Breast epithelium (tissue), 4 donors: ENCODE results near the gene ZNF865. TPM values are rescaled to one million over a fixed set of nuclear protein-coding genes. Genes with fewer than 3 reads are reported as not detected.

Experiments
- DNase-seq, 2 donors: peaks; one replicate each; pipeline ENCODE4 v3.0.0-alpha.2; 2019; ENCODE audit warnings: low spot score in 2 of 2
- H3K27ac ChIP-seq, 2 donors: fragments of 200-600 bp; sonication (generic) in 1 of 2; one replicate each; pipeline ENCODE4 v1.5.1; 2016 to 2019; ENCODE audit warnings: mild to moderate bottlenecking in 1 of 2
- H3K27me3 ChIP-seq, 2 donors: fragments of 200-600 bp; sonication (generic) in 1 of 2; one replicate each; pipeline versions ENCODE4 v1.5.1 to v1.6.0; 2017 to 2019; ENCODE audit warnings: control low read depth in 1 of 2, mild to moderate bottlenecking in 1 of 2
- H3K36me3 ChIP-seq: fragments of 200-600 bp; one replicate; pipeline ENCODE4 v1.5.1; 2019
- H3K4me1 ChIP-seq, 2 donors: fragments of 200-600 bp; sonication (generic); one replicate each; pipeline ENCODE4 v1.5.1; 2016 to 2019; ENCODE audit warnings: control low read depth in 1 of 2
- H3K4me3 ChIP-seq, 3 donors: fragments of 200-600 bp; sonication (generic); 1 replicate in 2 of 3; 2 replicates in 1 of 3; pipeline ENCODE4 v1.5.1; 2016 to 2019; ENCODE audit warnings: mild to moderate bottlenecking in 3 of 3, moderate library complexity in 2 of 3
- H3K9me3 ChIP-seq, 2 donors: fragments of 200-600 bp; sonication (generic) in 1 of 2; one replicate each; pipeline ENCODE4 v1.5.1; 2016 to 2019; ENCODE audit warnings: control low read depth in 1 of 2
- POLR2A ChIP-seq: fragments of 450-650 bp; IDR thresholded peaks from one replicate; pipeline ENCODE4 v1.6.1; 2016; ENCODE audit warnings: antibody characterized with exemption, mild to moderate bottlenecking, moderate library complexity
- POLR2AphosphoS5 ChIP-seq, 3 donors: sonication (generic); formaldehyde crosslinking; IDR thresholded peaks; one replicate each; pipeline ENCODE4 v1.6.1; 2017; ENCODE audit warnings: antibody characterized with exemption in 3 of 3
- intact Hi-C: fragments of 100-400 bp; cut with DNase I; formaldehyde crosslinking; loops from one replicate; pipeline ENCODE4 v1.15.1; 2023; ENCODE audit warnings: low total_unique reads
- total RNA-seq, 3 donors: library from RNA; depleted of rRNA; stranded (reverse); fragments of >200 nt; gene quantifications; one replicate each; pipeline ENCODE4 v1.1.0, GENCODE V29; 2016
- TF ChIP-seq, protein P1 (sequence below), 3 donors: fragments of 450-650 bp; IDR thresholded peaks; one replicate each; pipeline ENCODE4 v1.5.1; 2016 to 2017; ENCODE audit warnings: antibody characterized with exemption in 3 of 3, mild to moderate bottlenecking in 3 of 3, moderate library complexity in 3 of 3

Gene ZNF865
- total RNA-seq, 3 donors from 2014 or later, result 3.2 to 5.0 (median 3.9) TPM

DNA sequence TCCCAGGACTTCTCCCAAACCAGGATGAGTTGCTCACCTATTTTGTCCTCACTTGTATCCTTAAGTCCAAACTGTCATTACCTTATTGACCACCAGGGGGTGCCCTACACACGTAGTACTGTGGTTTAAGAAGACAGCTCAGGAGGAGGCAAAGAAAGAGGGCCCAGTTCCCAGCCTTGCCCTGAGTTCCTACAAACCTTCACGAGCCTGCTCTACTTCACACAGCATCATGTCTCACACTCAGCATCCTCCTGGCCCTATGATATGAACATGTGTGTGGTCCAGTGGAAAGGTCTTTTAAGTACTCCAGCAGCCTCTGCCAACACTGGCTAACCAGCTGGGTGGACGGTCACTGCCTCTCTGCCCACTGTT lies 27.0 kb downstream of the ZNF865 start:
- no peak overlapping the region for H3K4me3 ChIP-seq
- intact Hi-C loops, result no loop called here
- DNase-seq, result peak; percentile 80 to 94
- no peaks in the 10 kb centered on the region for H3K9me3 ChIP-seq
- H3K27me3 ChIP-seq, result no peaks in the 10 kb centered on the region
- H3K4me1 ChIP-seq, result no peaks in the 10 kb centered on the region
- no peaks in the 10 kb centered on the region for H3K36me3 ChIP-seq
- H3K27ac ChIP-seq, result peak overlapping the region; percentile 62 to 68
- TF ChIP-seq POLR2A, result no peak
- TF ChIP-seq, protein P1, sequence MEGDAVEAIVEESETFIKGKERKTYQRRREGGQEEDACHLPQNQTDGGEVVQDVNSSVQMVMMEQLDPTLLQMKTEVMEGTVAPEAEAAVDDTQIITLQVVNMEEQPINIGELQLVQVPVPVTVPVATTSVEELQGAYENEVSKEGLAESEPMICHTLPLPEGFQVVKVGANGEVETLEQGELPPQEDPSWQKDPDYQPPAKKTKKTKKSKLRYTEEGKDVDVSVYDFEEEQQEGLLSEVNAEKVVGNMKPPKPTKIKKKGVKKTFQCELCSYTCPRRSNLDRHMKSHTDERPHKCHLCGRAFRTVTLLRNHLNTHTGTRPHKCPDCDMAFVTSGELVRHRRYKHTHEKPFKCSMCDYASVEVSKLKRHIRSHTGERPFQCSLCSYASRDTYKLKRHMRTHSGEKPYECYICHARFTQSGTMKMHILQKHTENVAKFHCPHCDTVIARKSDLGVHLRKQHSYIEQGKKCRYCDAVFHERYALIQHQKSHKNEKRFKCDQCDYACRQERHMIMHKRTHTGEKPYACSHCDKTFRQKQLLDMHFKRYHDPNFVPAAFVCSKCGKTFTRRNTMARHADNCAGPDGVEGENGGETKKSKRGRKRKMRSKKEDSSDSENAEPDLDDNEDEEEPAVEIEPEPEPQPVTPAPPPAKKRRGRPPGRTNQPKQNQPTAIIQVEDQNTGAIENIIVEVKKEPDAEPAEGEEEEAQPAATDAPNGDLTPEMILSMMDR (IDR thresholded peaks at IDR 0.05), result peak; percentile 84 to 93 (median 85)
- TF ChIP-seq POLR2AphosphoS5 (IDR thresholded peaks at IDR 0.05), result no peak

DNA sequence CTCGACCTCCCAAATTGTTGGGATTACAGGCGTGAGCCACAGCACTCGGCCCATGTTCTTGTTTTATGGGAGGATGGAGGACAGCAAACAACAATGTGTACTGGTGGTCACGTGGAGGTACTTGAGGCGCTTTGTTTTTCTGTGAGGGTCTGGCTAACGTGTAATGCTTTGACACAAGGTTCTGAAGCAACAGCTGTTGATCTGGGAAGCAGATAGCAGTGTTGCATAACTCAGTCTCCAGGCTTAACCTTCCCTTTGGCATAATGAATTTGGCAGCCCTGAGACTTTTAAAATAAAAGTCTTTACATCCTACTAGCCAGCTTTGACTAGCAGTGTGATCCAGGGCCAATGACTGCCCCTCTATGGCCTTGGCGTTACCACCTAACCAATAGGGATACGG lies 28.4 kb downstream of the ZNF865 start:
- H3K27me3 ChIP-seq, result no peaks in the 10 kb centered on the region
- H3K36me3 ChIP-seq, result no peaks in the 10 kb centered on the region
- no peak overlapping the region for H3K4me3 ChIP-seq
- intact Hi-C loops, result no loop called here
- no peaks in the 10 kb centered on the region for H3K4me1 ChIP-seq
- TF ChIP-seq, protein P1 (IDR thresholded peaks at IDR 0.05), result no peak
- TF ChIP-seq POLR2A (no peak), POLR2AphosphoS5 (IDR thresholded peaks at IDR 0.05) (no peak)
- H3K9me3 ChIP-seq, result no peaks in the 10 kb centered on the region
- DNase-seq, result no peak
- H3K27ac ChIP-seq, result peak overlapping the region; percentile 75 to 100

DNA sequence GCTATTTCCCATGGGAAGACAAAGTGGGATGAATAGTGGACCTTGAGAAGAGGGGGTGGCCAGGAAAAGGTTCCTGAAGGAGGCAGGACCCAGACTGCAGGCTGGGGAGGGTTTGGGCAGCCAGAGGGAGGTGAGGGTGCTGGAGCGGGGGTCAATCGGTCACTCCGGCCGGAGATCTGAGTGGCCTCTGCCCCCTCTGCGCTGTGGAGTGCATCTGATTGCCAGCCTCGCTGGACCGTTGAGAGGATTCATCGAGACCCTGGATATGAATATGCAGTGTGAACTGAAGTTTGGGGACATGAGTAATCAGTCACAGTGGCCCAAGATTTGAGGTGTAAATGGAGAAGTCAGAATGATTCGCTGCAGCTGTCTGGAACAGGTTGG lies 29.9 kb downstream of the ZNF865 start:
- Histone ChIP-seq H3K4me1 (peaks cover 0 to 3% of the 10 kb centered on the region in 2 donors), H3K27ac (peak overlapping the region; percentile 99 to 100), H3K36me3 (no peaks in the 10 kb centered on the region), H3K4me3 (peak overlapping the region; percentile 92 to 100 (median 98)), H3K27me3 (no peaks in the 10 kb centered on the region), H3K9me3 (no peaks in the 10 kb centered on the region)
- intact Hi-C loops, result no loop called here
- no peak for DNase-seq
- TF ChIP-seq POLR2A, result no peak
- TF ChIP-seq, protein P1 (IDR thresholded peaks at IDR 0.05), result no peak

DNA sequence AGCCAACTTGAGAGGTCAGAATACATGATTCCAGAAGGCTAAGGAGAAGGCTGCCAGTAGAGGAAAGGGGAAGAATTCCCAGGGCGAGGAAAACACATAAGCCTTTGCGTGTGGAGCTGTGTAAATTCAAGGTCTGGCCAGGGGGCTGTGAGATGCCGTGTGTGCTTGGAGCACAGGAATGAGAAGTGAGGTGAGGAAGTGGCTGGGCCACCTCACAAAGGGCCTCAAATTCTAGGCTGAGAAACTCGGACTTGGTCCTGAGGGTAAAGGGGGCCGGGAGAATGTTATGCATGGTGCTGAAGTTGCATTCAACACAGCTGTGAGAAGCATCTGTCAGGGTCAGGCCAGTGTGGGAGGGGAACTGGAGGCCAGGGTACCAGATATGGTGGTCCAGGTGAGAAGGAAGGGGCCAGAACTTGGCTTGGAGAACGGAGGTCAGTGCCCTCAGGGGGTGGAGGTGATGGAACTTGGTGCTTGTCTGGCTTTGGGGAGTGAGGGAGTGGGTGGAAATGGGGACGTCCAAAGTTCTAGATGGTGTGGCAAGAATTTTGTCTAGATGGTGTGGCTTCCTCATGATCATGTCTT lies 30.5 kb downstream of the ZNF865 start:
- no peaks in the 10 kb centered on the region for H3K36me3 ChIP-seq
- DNase-seq, result no peak
- intact Hi-C loops, result no loop called here
- H3K4me3 ChIP-seq, result peak overlapping the region; percentile 92 to 100 (median 98)
- H3K27ac ChIP-seq, result peak overlapping the region; percentile 99 to 100
- H3K4me1 ChIP-seq, result peaks cover 0 to 3% of the 10 kb centered on the region in 2 donors
- no peaks in the 10 kb centered on the region for H3K9me3 ChIP-seq
- no peaks in the 10 kb centered on the region for H3K27me3 ChIP-seq
- TF ChIP-seq POLR2A (no peak), POLR2AphosphoS5 (IDR thresholded peaks at IDR 0.05) (no peak)
- TF ChIP-seq, protein P1 (IDR thresholded peaks at IDR 0.05), result no peak

DNA sequence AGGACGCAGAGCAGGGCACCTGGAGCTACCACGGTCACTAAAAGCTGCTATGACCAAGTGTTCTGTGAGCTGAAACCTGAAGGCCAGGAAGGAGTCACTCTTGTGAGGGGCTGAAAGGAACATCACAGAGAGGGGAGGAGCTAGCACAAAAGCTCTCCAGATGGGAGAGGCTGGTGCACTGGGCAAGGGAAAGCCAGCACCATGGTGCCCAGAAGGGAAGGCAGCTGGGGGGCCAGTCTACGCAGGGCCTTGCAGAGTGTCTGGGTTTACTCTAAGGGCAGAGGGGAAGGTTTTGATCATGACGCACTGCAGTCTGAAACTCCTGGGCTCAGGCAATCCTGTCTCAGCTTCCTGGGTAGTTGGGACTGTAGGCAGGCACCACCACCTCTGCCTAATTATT lies 31.3 kb downstream of the ZNF865 start:
- Histone ChIP-seq H3K36me3 (no peaks in the 10 kb centered on the region), H3K4me3 (peak overlapping the region in 2 of 3 donors; percentile 98 to 100), H3K27me3 (no peaks in the 10 kb centered on the region), H3K27ac (peak overlapping the region; percentile 99 to 100), H3K4me1 (peaks cover under 1 to 3% of the 10 kb centered on the region in 2 donors), H3K9me3 (no peaks in the 10 kb centered on the region)
- TF ChIP-seq POLR2AphosphoS5 (IDR thresholded peaks at IDR 0.05) (no peak), POLR2A (no peak)
- TF ChIP-seq, protein P1 (IDR thresholded peaks at IDR 0.05), result no peak
- no peak for DNase-seq
- intact Hi-C loops, result no loop called here
